HG02571 (cell line): Measurements from ENCODE around the gene HMX3.

ENCODE experiments used
- ATAC-seq: cut with Tn5 transposase; IDR thresholded peaks from one replicate; pipeline ENCODE4 v1.9.1; 2021; ENCODE audit warnings: mild to moderate bottlenecking, moderate library complexity; ENCODE audit not compliant: unreplicated experiment

Gene HMX3

DNA sequence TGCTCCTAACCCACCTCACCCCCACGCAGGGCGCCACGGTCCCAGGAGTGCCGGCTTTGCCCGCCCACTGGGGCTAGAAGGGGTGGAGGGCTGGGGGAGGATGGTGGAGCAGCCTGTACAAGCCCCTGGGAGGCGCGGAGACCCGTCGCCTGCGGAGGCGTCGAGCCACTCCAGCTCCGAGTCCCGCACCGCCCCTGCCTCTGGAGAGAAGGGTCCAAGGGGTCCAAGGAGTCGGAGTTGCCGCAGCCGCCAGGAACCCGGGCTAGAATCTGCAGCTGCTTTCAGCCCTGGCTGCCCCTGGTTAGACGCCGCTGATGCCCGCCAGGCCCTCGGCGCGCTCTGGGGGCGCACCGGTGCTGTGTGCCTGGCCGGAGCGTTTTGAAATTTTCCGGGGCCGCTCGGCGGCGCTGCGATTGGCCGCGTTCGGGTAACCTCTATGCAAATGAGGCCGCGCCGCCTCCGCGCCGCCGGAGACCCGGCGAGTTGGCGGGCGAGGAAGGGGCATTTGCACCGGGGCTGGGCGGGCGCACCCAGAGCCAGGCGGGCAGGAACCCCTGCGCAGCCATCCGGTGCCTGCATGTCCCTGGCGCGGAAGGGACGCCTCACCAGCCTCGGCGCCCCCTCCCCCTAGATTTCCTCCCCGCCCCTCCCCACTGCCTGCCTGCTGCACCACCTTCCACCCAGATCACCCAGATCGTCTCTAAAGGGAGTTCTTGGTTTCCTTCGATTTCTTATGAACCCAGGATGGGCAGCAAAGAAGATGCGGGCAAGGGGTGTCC is 12.1 kb downstream of the HMX3 start, which contains the start of gene HMX2:
TSS of gene HMX2 (plus strand) at position 502 of the 779 bp plus-strand sequence. CDS start at position 745, 243 bp downstream.
- ATAC-seq = no peak

GRCh38 chr10:123148414-123149161 is 12.8 kb downstream of the HMX3 start:
- ATAC-seq = no peak

GRCh38 chr10:123149162-123149567 is 13.4 kb downstream of the HMX3 start:
- ATAC-seq = no peak

GRCh38 chr10:123149568-123150270 is 13.9 kb downstream of the HMX3 start:
- ATAC-seq = no peak

DNA sequence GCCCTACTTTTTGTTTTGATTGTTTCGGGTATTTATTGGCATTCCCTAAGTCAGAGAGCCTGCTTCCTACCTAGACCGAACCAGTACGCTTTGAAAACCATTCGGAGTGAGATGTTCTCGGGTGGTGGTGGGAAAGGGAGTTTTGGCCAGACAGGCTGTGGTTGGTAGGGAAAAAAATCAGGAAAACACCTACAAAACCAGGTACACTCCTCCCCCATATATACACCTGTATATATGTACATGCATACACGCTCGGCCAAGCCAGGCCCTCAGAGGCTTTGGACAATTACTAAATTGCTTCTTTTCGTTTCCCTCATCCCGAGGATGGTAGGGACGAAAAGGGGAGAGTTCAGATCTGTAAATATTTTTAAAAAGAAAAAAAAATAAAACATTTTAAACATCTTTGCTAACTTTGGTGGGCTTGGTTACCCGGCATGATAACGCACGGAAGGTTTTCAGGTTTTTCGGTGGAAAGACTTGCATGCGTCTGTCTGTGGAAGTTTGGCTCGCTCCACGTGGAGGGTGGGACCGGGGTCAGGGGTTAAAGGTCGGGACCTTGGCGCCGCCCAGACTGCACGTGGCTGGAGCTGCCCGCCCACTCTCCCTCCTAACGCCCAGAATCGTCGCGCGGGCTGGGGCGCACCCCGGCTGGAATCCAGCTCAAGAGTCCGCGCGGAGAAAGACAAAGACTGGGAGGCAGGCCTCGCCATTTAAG is 14.7 kb downstream of the HMX3 start:
- ATAC-seq = no peak

DNA sequence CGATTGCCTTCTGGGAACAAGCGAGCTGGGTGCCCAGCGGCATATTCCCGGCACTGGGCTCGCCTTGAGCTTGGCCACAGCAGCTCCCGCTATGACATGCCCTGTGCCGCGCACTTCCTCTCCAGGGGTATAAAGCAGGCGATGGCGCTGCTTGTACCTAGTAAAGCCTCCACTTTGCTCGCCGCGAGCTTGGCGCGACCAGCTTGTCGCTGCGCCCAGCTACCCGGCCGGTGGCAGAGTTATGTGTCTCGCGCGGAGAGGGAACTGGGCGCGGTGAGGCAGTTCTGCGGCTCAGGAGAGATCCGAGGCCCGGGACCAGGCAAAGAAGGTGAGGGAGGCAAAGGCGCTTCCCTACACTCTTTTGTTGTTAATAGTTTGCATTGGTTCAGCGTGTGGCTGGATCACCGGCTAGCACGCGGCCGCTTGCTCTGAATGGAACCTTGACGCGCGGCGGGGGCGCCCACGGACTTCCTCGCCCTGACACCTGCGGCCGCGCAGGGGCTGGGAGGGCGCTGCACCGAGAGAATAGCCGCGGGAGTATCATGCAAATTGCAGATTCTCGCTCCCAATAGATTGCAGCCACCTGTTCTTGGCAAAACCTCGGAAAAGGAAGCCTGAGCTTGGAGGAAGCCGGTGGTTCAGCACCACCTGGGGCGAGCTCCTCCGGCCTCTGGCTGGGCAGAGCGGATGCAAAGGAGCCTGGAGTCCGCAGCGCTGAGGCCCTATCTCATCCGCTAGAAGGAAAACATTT is 15.4 kb downstream of the HMX3 start:
- ATAC-seq = no peak

- ATAC-seq = no peak
These were observed 16.0 kb downstream of the HMX3 start for GRCh38 chr10:123151737-123152135.

DNA sequence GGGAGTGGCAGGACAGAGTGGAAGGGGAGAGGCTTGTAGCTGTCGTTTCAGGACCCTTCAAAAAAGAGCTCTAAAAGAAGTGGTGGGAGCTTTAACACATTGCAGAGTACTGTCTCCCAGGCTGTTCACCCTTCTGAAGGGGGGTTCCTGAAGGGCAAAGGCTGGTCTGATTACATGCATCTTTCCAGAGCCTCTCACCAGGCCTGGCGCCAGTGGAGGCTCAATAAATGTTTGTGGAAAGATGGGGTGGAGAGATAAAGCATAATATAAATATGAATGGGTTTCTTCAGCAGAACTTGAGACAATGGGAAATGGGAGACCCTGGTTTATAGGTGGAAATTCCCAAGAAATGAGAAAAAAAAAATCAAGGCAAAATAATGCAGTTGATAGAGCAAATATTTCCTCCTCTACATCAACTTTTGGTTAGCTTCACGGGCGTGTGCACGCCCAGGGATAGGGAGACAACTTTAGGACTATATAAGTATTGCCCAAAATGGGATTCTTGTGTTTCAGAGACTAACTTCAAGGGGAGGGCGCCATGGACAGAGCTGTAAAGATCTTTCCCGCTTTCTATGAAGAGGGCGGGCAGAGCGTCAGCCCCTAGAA is 17.8 kb downstream of the HMX3 start:
- no peak for ATAC-seq

GRCh38 chr10:123154092-123154710 is 18.4 kb downstream of the HMX3 start, which contains the start of gene BUB3:
TSS of gene BUB3 (plus strand) at chr10:123154402. CDS start at chr10:123154918, 516 bp downstream.
- peak; percentile 91 for ATAC-seq

GRCh38 chr10:123154711-123155505 is 19.1 kb downstream of the HMX3 start:
- ATAC-seq = peak; percentile 43

DNA sequence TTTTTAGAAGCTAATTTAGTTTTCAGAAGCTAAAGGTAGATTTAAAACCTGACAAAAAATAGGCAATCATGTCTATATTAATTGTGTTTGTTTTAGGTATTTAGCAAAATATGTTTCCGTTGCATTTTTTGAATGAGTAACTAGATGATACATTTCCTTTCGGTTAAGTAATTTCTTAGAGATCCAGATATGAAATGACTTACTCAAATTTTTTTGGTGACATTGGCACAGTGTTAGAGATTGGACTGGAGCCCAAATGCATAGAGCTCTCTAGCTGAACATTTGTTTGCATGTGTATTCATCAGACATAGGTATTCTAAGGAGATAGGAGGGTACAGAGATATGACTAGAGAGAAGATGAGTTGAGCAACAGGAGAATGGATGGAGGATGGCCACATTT is 20.3 kb downstream of the HMX3 start:
- ATAC-seq = no peak

DNA sequence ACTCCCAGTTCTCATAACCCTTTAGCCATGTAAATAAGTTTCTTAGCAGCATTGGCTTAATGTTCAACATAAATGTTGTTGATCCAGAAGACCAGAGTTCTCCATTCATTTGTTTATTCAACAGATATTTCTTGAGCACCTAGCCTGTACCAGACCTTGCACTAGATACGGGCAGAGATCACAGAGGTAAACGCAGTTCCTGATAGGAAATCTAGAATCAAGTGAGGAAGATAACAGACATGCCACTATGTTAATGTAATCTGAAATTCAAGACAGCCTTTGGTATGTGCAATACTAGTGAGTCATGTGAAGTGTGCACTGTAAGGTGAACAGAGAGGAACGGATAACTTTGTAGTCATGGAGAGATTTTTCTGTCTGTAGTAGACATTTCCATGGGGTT is 21.4 kb downstream of the HMX3 start:
- ATAC-seq = no peak

- no peak for ATAC-seq
These were observed 22.9 kb downstream of the HMX3 start for GRCh38 chr10:123158682-123159081.

DNA sequence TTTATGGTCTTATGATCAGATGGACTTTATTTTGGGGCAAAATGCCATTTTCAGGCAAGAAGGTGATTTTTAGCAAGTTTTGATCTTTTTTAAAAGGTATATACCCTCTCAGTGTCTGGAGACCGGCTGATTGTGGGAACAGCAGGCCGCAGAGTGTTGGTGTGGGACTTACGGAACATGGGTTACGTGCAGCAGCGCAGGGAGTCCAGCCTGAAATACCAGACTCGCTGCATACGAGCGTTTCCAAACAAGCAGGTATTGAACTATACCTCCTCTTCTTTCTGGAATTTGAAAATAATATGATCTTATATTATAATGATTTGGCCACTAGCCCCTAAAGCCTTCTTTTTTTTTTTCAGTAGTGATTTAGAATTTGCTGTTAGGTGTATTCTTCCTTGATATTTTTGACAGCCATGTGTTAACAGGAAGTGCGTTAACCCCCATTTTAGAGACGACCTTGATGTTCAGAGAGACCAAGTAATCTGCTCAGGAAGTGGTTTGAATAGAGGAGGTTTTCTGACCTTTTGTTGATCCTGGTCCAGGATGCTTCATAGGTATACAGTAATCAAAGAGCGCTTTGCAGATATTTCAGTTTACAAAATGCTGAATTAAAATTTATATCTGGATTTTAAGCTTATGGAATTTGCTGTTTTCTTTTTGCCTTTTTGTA is 24.7 kb downstream of the HMX3 start:
- ATAC-seq = no peak

DNA sequence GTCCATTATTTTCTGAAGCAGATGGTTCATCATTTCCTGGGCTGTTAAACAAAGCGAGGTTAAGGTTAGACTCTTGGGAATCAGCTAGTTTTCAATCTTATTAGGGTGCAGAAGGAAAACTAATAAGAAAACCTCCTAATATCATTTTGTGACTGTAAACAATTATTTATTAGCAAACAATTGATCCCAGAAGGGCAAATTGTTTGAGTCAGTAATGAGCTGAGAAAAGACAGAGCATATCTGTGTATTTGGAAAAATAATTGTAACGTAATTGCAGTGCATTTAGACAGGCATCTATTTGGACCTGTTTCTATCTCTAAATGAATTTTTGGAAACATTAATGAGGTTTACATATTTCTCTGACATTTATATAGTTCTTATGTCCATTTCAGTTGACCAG is 28.5 kb downstream of the HMX3 start:
- ATAC-seq = no peak

DNA sequence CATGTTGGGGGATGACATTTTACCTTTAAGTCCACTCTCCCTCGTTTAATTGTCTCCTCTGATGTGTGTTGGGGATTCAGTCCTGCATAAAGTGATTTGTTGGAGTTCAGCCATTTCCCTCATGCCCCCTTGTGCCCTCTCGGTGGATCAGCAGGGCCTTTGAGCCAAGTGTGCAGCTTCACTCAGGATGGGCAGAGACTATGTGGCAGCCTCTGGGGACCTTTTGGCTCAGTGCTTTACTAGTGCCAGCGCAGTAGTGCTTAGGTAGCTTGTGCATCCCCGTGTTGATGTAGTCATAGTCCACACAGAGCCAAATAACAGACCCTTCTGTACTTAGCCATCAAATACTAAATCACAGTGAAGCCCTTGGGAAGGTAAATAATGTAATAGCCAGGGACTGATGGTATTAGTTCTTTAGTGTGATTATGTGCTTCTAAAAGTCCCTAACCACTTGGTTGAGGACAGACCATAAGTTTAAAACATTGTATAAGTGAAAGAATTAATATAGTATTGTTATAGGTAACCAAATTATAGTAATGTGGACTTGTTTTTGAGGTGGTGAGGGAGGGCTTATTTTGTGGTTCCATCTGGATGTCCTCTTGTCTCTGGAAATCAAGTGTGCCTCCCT is 29.8 kb downstream of the HMX3 start:
- no peak for ATAC-seq

GRCh38 chr10:123166618-123167017 is 30.8 kb downstream of the HMX3 start:
- no peak for ATAC-seq
